ENCODE data around the gene FTO. TPM values are rescaled to one million over a fixed set of nuclear protein-coding genes. Genes with fewer than 3 reads are reported as not detected.

FTO gene
- total and polyA plus RNA-seq, 2 of the 8 experiments (the other 6 are each of a cell fraction or from before 2014, with no cell fraction given) = 34.5 to 59.8 TPM

DNA sequence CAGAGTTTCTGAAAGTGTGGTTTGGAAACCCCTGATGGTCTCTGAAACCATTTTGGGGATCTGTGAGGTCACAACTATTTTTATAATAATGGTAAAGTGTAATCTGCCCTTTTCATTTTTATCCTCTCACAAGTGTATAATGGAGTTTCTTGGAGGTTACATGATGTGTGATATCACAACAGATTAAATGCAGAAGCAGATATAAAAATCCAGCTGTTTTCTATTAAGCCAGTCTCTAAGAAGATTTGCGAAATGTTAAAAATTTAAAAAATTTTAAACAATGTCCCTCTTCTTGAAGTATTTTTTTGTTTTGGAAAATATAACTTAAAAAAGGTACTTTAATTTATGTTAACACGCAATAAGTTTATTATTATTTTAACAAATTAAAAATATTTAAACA is 49.0 kb upstream of the FTO start (continued):
- TF ChIP-seq JUND (IDR thresholded peaks at IDR 0.05; ENCODE audit: low read length) (no peak), MAFK (IDR thresholded peaks at IDR 0.05; ENCODE audit: low read depth, low read length) (no peak)

All from H1 (cell line).